Dermis blood vessel endothelial cell (primary cell): ENCODE measurements around the gene IL17RC. TPM values are rescaled to one million over a fixed set of nuclear protein-coding genes. Genes with fewer than 3 reads are reported as not detected.
A peak's percentile ranks its signal among the peaks of the same experiment; 100 is the strongest.
"Not testable (repeated sequence)": the region's sequence is repeated elsewhere in the genome, so short reads cannot be mapped to it uniquely, and the experiment has no call there.

Source experiments
- DNase-seq: peaks from one replicate; pipeline ENCODE4 v3.0.0; 2010
- total RNA-seq: library from RNA; depleted of rRNA; stranded (reverse); fragments of >200 nt; gene quantifications from 2 replicates; pipeline ENCODE4 v1.2.3, GENCODE V29; 2014

The IL17RC gene
- total RNA-seq, 1 donor from 2014 or later: 20.4 TPM

- no peak for DNase-seq
These were observed 23.2 kb upstream of the IL17RC start for GRCh38 chr3:9893739-9894138.

- DNase-seq: not testable (repeated sequence)
These were observed 21.2 kb upstream of the IL17RC start for GRCh38 chr3:9895715-9896114.

- not testable (repeated sequence) for DNase-seq
These were observed 20.0 kb upstream of the IL17RC start for GRCh38 chr3:9896755-9897407.

- peak; percentile 86 for DNase-seq
These were observed 19.2 kb upstream of the IL17RC start for GRCh38 chr3:9897408-9898372.

GRCh38 chr3:9898467-9899241, 18.2 kb upstream of the IL17RC start:
- no peak for DNase-seq

GRCh38 chr3:9899289-9899791, 17.6 kb upstream of the IL17RC start:
- DNase-seq: no peak

- not testable (repeated sequence) for DNase-seq
These were observed 15.9 kb upstream of the IL17RC start for GRCh38 chr3:9900965-9901415.

GRCh38 chr3:9901967-9902366, 14.9 kb upstream of the IL17RC start:
- peak; percentile 81 for DNase-seq

- no peak for DNase-seq
These were observed 14.3 kb upstream of the IL17RC start, which contains the start of gene IL17RE for GRCh38 chr3:9902372-9903237. Gene IL17RE, plus strand, starts transcription at chr3:9902848. Its CDS starts 85 bp downstream, at chr3:9902933.

GRCh38 chr3:9903238-9903624, 13.7 kb upstream of the IL17RC start:
- peak; percentile 52 for DNase-seq

- no peak for DNase-seq
These were observed 13.0 kb upstream of the IL17RC start for GRCh38 chr3:9903904-9904303.

GRCh38 chr3:9906480-9906879, 10.4 kb upstream of the IL17RC start:
- DNase-seq: no peak

GRCh38 chr3:9908286-9908685, 8.6 kb upstream of the IL17RC start:
- DNase-seq: no peak

GRCh38 chr3:9909221-9910013, 7.5 kb upstream of the IL17RC start:
- DNase-seq: no peak

GRCh38 chr3:9911863-9912262, 5.0 kb upstream of the IL17RC start:
- DNase-seq: no peak

- no peak for DNase-seq
These were observed 4.5 kb upstream of the IL17RC start for GRCh38 chr3:9912294-9912935.

- DNase-seq: no peak
These were observed 3.3 kb upstream of the IL17RC start for GRCh38 chr3:9913601-9914000.

GRCh38 chr3:9914011-9914410, 2.9 kb upstream of the IL17RC start:
- no peak for DNase-seq

- no peak for DNase-seq
These were observed 2.2 kb upstream of the IL17RC start for GRCh38 chr3:9914559-9915253.
